Mucosa of descending colon (tissue), 3 donors: ENCODE data around the gene KMT2D. TPM values are rescaled to one million over a fixed set of nuclear protein-coding genes. Genes with fewer than 3 reads are reported as not detected.
"Not testable (repeated sequence)": the region's sequence is repeated elsewhere in the genome, so short reads cannot be mapped to it uniquely, and the experiment has no call there.

Experiments
- ATAC-seq: fragments of 200-7000 bp; cut with Tn5 transposase; one replicate; pipeline ENCODE4 v1.9.1; 2020; ENCODE audit warnings: mild to moderate bottlenecking, moderate library complexity
- DNase-seq, 3 donors: peaks; one replicate each; pipeline ENCODE4 v3.0.0-alpha.2; 2020
- H3K36me3 ChIP-seq: fragments of 200-600 bp; one replicate; pipeline ENCODE4 v1.8.0; 2021; ENCODE audit warnings: low read depth, mild to moderate bottlenecking
- H3K4me1 ChIP-seq: fragments of 200-600 bp; one replicate; pipeline ENCODE4 v1.8.0; 2021; ENCODE audit warnings: low read depth, mild to moderate bottlenecking
- H3K4me3 ChIP-seq: fragments of 200-600 bp; one replicate; pipeline ENCODE4 v1.8.0; 2021; ENCODE audit warnings: mild to moderate bottlenecking
- H3K9me3 ChIP-seq: fragments of 200-600 bp; one replicate; pipeline ENCODE4 v1.8.0; 2021; ENCODE audit warnings: mild to moderate bottlenecking
- intact Hi-C, 2 donors: fragments of 100-400 bp; cut with DNase I in 1 of 2; cut with micrococcal nuclease in 1 of 2; formaldehyde crosslinking; loops; one replicate each; pipeline versions ENCODE4 v1.11.0 to v1.11.1; 2022; cut with DNase I, micrococcal nuclease
- total RNA-seq, 3 donors: library from RNA; stranded (reverse); fragmentation: NEBNext Ultra II Directional in 2 of 3; extraction: Animal tissue kit (Norgen Biotek cat#: 25700) in 2 of 3; gene quantifications; one replicate each; pipeline versions ENCODE4 v1.2.1 to v1.2.4, GENCODE V29; 2021 to 2023
- TF ChIP-seq, protein P1 (sequence below): fragments of 200-600 bp; IDR thresholded peaks from one replicate; pipeline ENCODE4 v1.8.0; 2022; ENCODE audit warnings: antibody characterized with exemption, mild to moderate bottlenecking
- donor health status: DM: no; HTN: no; CAD: no; lungs with moderate emphysema.
- donor health status: DM: no; HTN: no; CAD: no.
- donor health status: DM: no; HTN: yes; CAD: no.

Gene KMT2D
- total RNA-seq, 3 donors from 2014 or later: 83.3 to 102 (median 88.5) TPM

DNA sequence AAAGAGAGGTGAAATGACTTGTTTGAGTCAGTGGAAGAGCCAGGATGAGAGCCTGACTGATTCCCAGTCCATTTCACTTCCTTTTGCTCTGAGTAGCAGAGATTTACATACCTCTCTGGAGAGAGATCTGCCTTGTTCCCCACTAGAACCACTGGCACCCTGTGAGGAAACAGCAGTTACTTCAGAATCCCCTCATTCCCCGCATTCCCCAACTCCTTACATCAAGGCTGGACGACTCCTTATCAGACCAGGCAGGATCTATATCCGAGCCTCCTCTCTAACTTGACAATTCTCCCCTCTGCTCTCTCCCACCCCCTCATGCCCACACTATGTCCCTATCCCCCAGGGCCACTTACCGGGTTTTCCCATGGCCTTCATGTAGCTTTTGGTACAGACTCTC lies 5.5 kb upstream of the KMT2D start:
- Histone ChIP-seq H3K9me3 (no peaks in the 10 kb centered on the region), H3K36me3 (no peaks in the 10 kb centered on the region), H3K4me3 (no peak overlapping the region), H3K4me1 (peaks cover 10% of the 10 kb centered on the region)
- intact Hi-C loops: loop anchor here in 1 of 2 donors (10.0 kb wide), 2 partner anchors 49 to 169 kb away; partner anchors contain the start of gene LMBR1L
- no peak for ATAC-seq
- no peak for DNase-seq
- TF ChIP-seq, protein P1, sequence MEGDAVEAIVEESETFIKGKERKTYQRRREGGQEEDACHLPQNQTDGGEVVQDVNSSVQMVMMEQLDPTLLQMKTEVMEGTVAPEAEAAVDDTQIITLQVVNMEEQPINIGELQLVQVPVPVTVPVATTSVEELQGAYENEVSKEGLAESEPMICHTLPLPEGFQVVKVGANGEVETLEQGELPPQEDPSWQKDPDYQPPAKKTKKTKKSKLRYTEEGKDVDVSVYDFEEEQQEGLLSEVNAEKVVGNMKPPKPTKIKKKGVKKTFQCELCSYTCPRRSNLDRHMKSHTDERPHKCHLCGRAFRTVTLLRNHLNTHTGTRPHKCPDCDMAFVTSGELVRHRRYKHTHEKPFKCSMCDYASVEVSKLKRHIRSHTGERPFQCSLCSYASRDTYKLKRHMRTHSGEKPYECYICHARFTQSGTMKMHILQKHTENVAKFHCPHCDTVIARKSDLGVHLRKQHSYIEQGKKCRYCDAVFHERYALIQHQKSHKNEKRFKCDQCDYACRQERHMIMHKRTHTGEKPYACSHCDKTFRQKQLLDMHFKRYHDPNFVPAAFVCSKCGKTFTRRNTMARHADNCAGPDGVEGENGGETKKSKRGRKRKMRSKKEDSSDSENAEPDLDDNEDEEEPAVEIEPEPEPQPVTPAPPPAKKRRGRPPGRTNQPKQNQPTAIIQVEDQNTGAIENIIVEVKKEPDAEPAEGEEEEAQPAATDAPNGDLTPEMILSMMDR: no peak

DNA sequence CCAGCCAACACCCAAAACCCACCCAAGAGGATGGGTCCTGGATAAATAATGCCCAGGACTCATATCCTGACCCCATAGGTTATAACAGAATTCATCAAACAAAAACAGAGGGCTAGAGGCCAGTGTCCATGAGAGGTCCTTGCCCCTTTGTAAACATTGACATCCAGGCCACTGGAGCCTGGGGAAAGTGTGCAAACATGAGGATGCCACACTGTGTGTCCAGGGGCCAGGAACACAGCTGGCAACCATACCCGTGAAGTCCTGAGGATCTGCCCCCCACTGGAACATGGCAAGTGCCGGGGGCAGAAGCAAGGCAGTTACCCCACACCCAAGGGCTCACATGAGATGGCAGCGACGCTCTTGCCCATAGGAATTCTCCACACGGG lies 4.2 kb upstream of the KMT2D start:
- intact Hi-C loops: loop anchor here in 1 of 2 donors (10.0 kb wide), 2 partner anchors 50 to 170 kb away; partner anchors contain the start of gene LMBR1L
- H3K9me3 ChIP-seq: no peaks in the 10 kb centered on the region
- peaks cover 4% of the 10 kb centered on the region for H3K4me1 ChIP-seq
- no peak overlapping the region for H3K4me3 ChIP-seq
- DNase-seq (no peak), ATAC-seq (no peak)
- H3K36me3 ChIP-seq: no peaks in the 10 kb centered on the region
- TF ChIP-seq, protein P1: no peak

DNA sequence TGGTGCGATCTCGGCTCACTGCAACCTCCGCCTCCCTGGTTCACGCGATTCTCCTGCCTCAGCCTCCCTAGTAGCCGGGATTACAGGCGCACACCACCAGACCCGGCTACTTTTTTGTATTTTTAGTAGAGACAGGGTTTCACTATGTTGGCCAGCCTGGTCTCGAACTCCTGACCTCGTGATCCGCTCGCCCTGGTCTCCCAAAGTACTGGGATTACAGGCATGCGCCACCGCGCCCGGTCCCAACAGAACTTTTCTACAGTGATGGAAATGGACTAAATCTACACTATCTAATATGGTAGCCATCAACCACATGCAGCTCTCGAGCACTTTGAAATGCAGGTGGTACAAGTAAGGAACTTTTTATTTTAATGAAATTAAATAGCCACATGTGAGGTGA lies 1.3 kb upstream of the KMT2D start:
- ATAC-seq, DNase-seq, H3K4me3 ChIP-seq, H3K36me3 ChIP-seq, H3K9me3 ChIP-seq: not testable (repeated sequence)
- H3K4me1 ChIP-seq: peaks cover 24% of the 10 kb centered on the region
- intact Hi-C loops: loop anchor here in 1 of 2 donors (10.0 kb wide), 2 partner anchors 53 to 173 kb away; partner anchors contain the start of gene LMBR1L

DNA sequence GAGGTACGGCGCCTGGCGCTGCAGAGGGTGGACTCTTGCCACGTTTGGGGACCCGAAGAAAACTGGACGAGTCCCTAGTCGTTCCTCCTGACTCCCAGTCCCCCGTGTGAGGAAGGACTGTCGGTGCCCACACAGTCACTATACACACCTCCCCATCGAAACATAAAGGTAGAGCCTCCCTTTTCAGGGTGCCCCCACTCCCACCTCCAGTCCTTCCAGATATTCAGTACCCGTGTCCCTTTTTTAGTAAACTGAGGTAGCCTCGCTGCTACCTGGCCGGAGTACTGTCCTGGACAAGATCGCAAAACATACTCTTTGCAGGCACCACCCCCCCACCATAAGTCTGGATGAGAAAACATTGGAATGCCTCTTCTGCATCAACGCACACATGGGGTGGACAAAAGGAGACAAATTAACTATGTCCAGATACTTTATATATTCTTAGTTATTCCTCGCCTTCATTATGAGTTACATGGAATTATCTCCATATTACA lies 610 bp upstream of the KMT2D start:
- Histone ChIP-seq H3K36me3 (no peaks in the 10 kb centered on the region), H3K4me1 (peaks cover 31% of the 10 kb centered on the region), H3K4me3 (peak overlapping the region; percentile 96), H3K9me3 (no peaks in the 10 kb centered on the region)
- TF ChIP-seq, protein P1: no peak
- ATAC-seq: no peak
- DNase-seq: no peak
- intact Hi-C loops: loop anchor here in 1 of 2 donors (10.0 kb wide), 2 partner anchors 54 to 174 kb away; partner anchors contain the start of gene LMBR1L

DNA sequence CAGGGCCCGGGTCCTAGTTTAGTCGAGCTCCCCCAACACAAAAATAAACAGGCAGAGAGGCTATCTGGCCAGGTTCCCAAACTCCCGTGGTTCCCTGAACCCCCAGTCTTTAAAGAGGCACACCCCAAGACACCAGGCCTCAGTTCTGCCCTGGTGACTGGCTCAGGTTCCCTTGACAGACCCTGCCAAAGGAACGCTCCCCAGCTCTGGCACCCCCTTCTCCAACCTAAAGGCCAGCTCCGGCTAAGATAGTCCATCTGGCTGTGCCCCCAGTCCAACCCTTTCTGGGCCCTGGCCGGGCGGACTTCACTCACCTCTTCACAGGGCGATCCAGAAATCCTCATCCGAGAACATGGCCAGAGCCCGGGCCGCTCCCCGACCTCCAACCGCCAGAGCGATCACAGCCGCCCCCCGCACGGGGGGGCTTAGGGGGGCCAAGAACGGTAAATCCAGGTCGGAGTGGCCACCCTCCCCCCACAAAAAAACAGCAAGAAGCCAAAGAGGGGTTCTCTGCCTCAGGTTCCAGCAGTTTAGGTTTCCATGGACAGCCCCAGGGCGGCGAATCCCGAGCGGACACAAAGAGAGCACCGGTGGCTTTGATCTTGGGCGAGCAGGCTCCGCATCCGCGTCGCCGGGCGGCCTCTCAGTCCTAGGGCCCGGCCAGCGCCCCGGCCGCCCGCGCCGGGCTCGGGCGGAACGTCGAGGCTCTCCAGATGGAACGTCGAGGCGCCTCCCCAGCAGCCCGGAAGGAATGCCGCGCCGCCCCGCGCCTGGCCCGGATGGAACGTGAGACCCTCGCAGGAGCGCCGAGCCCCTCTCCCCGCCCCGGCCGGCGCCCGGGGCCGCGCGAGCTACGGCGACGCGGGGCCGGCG lies 1.1 kb downstream of the KMT2D start:
- intact Hi-C loops: loop anchor here in 1 of 2 donors (10.0 kb wide), 2 partner anchors 55 to 175 kb away; partner anchors contain the start of gene LMBR1L
- TF ChIP-seq, protein P1: no peak
- DNase-seq: peak in 2 of 3 donors; percentile 50 to 61
- peak; percentile 28 for ATAC-seq
- H3K36me3 ChIP-seq: no peaks in the 10 kb centered on the region
- no peaks in the 10 kb centered on the region for H3K9me3 ChIP-seq
- peaks cover 42% of the 10 kb centered on the region for H3K4me1 ChIP-seq
- H3K4me3 ChIP-seq: peak overlapping the region; percentile 96

DNA sequence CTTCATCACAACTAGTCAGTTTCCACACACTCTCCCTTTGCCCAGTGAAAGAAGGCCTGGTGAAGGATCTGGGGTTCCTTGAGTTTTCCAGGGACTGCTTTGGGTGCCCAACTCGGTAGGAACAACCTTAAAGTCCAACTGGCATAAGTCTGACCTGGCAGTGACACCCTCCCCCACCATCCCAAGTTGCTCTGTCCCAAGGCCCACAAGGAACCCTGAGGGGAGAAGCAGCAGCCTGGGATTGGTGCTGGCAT lies 1.6 kb downstream of the KMT2D start:
- TF ChIP-seq, protein P1: no peak
- DNase-seq: no peak
- Histone ChIP-seq H3K4me3 (peak overlapping the region; percentile 96), H3K4me1 (peaks cover 42% of the 10 kb centered on the region), H3K9me3 (no peaks in the 10 kb centered on the region), H3K36me3 (no peaks in the 10 kb centered on the region)
- intact Hi-C loops: no loop called here
- no peak for ATAC-seq
